GM20431 (cell line): ENCODE results near the gene RPL13A.

Experiments used
- in situ Hi-C: fragments of 300-500 bp; cut with MseI, MboI; formaldehyde crosslinking; loops from one replicate; pipeline ENCODE4 v1.15.0; 2020; ENCODE audit warnings: low sequenced_read_pairs; ENCODE audit not compliant: unreplicated experiment

Gene RPL13A

DNA sequence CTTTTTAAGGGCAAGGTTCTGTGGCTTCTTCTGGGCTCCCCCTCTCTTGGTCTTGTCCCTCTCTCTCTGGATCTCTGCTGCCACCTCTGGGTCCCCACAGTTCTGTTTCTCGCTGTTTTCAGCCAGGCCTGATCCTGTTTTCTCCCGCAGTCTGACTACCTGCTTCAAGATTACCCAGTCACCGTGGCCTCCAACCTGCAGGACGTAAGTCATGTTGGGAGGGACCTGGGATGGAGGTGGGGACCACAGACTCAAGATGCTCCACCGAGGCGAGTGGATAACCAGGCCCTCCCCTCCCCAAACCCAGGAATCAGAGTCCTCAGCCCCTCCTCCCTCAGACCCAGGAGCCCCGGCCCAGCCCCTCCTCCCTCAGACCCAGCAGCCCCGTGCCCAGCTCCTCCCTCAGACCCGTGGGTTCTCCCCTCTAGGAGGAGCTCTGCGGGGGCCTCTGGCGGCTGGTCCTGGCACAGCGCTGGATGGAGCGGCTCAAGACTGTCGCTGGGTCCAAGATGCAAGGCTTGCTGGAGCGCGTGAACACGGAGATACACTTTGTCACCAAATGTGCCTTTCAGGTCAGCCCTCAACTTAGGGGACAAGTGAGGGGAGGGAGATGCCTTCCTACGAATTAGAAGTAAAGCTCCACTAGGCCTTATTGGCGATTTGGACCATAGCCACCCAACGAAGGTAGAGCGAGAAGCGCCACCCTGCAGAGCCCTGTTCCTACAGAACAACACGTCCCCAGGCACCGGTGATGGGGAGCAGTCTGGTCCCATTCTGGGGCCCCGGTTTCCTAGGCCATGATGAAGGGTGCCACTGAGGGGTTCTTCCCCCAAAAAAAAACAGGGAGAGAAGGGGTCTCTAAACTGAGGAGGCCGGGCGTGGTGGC is 11.2 kb upstream of the RPL13A start:
- in situ Hi-C loops = no loop called here

- in situ Hi-C loops = no loop called here
Observed at GRCh38 chr19:49479975-49480628, 7.3 kb upstream of the RPL13A start.

DNA sequence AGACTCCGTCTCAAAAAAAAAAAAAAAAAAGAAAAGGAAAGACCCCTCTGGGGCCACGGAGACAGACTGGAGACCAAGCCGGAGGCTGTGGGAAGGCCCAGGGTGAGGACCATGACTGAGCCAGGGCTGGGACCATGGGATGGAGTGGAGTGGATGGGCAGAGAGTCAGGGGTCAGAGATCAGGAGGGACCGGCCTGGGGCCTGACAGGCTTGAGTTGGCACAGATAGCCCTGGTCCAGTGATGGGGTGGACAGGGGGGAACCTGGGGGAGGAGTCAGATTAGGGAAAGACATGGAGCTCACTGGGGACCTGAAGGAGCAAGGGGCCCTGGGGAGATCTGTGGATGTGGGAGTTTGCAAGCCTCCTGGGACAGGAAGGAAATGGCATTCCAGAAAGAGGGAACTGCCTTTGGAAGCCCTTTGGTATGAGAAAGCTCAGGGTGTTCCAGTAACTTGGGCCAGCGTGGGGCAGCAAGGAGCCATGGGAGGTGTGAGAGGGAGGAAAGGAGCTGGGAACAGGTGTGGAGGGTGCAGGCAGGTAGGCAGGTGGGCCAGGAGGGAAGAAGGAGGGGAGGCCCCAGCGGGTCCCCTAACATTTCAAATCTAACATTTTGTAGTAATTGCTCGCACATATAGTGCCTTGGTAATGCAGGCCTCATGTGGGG is 6.3 kb upstream of the RPL13A start:
- in situ Hi-C loops = no loop called here

DNA sequence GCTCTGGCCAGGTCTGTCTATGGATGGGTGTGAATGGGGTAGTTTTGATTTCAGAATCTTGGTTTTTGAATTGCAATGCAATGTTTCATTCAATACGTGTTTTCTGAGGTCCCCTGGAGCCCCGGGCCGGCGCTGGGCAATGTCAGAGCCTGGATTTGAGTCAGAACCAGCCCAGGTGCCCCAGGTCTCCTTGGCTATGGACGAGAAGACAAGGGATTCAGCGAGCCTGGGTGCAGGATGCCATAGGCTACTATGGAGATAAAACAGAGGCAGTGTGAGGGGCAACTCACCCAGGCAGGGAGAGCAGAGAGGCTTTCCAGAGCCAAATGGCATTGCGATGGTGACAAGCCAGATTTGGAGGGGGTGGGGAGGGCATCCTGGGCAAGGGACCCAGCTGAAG is 1.2 kb upstream of the RPL13A start:
- in situ Hi-C loops = no loop called here

DNA sequence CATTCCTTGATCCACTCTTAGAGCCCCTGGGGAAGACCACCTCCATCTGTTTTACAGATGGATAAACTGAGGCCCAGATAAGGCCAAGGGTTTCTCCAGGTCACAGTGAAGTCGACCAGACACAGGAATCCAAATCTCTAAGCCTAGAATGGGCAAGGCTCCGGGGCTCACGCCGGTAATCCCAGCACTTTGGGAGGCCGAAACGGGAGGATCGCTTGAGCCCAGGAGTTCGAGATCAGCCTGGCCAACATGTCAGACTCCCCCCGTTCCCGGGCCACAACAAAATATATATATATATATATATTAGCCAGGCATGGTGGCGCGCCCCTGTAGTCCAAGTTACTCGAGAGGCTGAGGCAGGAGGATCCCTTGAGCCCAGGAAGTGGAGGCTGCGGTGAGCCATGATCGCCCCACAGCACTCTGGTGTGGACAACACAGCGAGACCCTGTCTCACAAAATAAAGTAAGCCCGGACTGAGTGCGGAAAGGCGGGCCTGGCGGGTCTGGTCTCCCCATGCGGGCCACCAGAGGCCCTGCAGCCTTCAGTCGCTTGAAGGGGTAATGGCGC is 615 bp upstream of the RPL13A start:
- in situ Hi-C loops = no loop called here

- in situ Hi-C loops = no loop called here
Observed at GRCh38 chr19:49488046-49488862, 846 bp downstream of the RPL13A start.

DNA sequence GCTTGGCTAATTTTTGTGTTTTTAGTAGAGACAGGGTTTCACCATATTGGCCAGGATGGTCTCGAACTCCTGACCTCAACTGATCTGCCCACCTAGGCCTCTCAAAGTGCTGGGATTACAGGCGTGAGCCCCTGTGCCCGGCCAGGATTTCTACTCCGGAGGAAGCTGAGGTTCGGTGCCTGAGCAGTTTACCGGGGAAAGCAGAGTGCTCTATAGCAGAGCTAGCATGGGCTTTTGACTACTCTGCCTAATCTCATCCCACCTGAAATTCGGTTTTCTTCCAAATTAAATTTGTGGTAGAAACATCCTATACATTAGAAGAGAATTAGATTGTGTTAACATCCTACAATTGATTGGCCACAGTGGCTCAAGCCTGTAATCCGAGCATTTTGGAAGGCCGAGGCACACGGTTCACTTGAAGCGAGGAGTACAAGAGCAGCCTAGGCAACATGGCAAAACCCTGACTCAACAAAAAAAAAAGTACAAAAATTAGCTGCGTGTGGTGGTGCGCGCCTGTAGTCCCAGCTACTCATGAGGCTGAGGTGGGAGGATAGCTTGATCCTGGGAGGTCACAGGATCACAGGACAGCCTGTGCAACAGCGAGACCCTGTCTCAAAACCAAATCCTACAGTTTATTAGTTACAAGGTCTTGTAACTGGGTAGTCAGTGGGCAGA is 1.6 kb downstream of the RPL13A start:
- in situ Hi-C loops = no loop called here

GRCh38 chr19:49489601-49490167 is 2.3 kb downstream of the RPL13A start:
- in situ Hi-C loops = no loop called here

DNA sequence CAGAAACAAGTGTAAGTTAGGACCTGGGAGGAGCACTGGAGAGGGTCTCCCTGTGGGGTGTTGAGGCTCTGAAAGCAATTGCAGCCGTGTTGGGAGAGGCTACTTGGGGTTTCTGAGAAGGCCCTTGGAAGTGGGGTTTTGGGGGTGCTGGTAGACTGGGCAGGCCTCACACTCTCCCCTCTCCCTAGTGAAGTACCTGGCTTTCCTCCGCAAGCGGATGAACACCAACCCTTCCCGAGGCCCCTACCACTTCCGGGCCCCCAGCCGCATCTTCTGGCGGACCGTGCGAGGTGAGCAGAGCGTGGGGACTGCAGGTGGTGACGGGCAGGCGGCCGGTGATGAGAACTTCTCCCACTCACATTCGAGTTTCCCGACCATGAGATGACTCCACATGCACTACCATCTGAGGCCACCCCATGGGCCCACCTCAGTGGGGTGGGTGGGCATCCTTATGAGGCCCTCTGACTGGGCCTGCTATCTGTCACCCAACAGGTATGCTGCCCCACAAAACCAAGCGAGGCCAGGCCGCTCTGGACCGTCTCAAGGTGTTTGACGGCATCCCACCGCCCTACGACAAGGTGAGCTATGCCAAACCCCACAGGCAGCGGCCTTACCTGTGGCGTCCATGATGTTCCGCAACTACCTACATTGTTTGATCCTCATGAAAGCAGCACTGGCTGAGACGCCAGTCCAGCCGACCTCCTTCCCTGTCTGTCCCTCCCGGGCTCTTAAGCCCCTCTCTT is 3.0 kb downstream of the RPL13A start:
- in situ Hi-C loops = no loop called here

- in situ Hi-C loops = no loop called here
Observed at GRCh38 chr19:49491030-49491803, 3.8 kb downstream of the RPL13A start.

DNA sequence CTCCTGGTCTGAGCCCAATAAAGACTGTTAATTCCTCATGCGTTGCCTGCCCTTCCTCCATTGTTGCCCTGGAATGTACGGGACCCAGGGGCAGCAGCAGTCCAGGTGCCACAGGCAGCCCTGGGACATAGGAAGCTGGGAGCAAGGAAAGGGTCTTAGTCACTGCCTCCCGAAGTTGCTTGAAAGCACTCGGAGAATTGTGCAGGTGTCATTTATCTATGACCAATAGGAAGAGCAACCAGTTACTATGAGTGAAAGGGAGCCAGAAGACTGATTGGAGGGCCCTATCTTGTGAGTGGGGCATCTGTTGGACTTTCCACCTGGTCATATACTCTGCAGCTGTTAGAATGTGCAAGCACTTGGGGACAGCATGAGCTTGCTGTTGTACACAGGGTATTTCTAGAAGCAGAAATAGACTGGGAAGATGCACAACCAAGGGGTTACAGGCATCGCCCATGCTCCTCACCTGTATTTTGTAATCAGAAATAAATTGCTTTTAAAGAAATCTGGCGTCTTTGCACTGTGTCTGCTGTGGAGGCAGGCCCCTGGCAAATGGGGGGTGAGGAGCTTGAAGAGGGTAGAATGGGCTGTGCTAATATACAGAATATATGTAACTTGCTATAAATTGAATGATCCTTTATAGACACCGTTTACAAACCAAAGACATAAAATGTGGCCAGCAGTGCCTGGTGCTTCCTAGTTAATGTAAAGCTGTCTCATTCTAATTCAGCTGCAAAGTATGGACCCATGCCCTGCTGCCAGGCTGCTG is 4.6 kb downstream of the RPL13A start:
- in situ Hi-C loops = no loop called here

DNA sequence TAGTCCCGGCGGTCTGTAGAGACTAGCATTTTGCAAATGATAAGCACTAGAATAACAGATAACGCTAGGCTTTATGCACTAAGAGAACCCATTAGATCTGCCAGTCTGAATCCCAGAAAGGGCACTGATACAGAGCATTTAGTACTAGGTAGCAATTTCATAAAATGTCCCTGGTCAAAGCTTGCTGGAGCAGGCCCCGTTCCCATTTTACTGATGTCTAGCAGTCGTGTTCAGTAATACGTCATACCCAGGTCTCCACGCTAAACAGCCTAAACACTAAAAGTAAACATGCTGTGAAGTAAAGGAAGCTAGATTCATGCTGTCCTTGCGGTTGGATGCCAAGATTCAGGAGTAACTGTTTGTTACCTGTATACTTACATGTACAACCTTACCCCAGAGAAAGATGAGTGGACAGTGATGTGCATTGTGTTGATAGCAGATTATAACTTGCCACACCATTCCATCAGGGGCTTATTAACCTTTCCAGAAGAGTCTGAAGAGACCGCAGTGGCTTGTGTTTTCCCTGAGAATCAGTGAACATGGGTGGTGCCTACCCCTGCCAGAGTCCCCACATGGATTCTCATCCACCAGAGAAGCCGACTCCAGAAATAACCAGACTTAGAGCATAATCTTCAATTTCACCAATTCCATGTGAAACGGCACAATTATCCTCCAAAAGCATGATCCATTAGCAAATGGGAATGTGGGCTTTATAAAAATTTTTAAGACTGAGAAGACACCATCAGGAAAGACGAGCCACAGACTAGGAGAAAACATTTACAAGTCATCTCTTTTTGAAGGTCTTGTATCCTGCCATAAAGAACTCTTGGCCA is 5.4 kb downstream of the RPL13A start:
- in situ Hi-C loops = no loop called here

GRCh38 chr19:49496574-49497008 is 9.2 kb downstream of the RPL13A start:
- in situ Hi-C loops = no loop called here

DNA sequence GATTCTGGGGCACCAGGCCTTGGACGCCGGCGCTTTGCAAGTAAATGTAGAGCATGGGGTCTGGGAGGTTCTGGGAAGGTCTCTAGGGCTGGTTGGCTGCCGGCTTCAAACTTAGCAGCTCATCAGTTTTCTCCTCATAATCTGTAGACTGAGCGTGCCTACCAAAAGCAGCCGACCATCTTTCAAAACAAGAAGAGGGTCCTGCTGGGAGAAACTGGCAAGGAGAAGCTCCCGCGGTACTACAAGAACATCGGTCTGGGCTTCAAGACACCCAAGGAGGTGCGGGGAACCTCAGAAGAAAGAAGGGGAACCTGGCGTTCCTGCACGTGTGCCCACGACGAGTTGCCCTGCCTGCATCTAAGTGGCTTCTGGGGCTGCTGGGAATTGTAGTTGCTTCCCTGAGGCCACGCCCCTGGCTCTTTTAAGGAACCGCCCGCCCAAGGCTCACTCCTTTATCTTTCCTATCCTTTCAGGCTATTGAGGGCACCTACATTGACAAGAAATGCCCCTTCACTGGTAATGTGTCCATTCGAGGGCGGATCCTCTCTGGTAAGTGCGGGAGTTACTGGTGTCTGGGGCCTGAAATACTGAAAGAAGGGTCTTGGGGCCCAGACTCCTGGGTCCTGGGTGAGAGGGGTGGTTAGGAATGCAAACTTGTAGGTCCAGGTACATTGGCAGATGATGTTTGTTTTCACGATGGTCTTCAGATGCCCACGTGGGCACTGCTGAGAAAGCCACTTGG is 9.8 kb downstream of the RPL13A start:
- in situ Hi-C loops = no loop called here

DNA sequence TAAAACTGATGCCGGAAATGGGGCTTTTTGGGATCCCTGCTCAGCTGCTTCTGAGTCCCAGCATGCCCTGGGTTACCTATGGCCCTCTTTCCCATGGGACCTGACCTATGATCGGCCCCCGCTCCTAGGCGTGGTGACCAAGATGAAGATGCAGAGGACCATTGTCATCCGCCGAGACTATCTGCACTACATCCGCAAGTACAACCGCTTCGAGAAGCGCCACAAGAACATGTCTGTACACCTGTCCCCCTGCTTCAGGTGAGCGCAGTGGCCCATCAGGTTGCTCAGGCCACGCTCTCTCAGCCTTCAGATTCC is 10.3 kb downstream of the RPL13A start:
- in situ Hi-C loops = no loop called here

DNA sequence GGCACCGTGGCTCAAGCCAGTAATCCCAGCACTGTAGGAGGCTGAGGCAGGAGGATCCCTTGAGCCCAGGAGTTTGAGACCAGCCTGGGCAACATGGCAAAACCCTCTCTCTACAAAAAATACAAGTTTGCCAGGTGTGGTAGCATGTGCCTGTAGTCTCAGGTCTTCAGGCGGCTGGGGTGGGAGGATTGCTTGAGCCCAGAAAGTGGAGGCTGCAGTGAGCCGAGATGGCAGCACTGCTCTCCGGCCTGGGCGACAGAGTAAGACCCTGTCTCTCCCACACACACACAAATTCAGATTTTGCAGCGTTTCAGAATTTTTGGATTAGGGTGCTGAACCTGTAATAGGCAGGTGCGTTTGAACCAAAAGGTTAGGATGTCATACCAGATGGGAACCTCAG is 11.1 kb downstream of the RPL13A start:
- in situ Hi-C loops = no loop called here
